ENCODE measurements around the gene KCNQ1. TPM values are rescaled to one million over a fixed set of nuclear protein-coding genes. Genes with fewer than 3 reads are reported as not detected.

KCNQ1 gene
- total RNA-seq, 1 experiment from 2014 or later, result 9.2 TPM

GRCh38 chr11:2554338-2555207 lies 109.8 kb downstream of the KCNQ1 start:
- CTCF ChIA-PET, result no interaction called here
- Mint-ChIP-seq H3K4me1 (ENCODE audit: low read depth, unreplicated experiment) (no peaks in the 10 kb centered on the region), H3K27ac (ENCODE audit: unreplicated experiment) (no peak overlapping the region), H3K9me3 (ENCODE audit: low read depth, unreplicated experiment) (no peaks in the 10 kb centered on the region), H3K4me3 (ENCODE audit: low read depth, unreplicated experiment) (no peak overlapping the region), H3K27me3 (ENCODE audit: unreplicated experiment) (no peaks in the 10 kb centered on the region), H3K36me3 (ENCODE audit: insufficient read depth, unreplicated experiment) (no peaks in the 10 kb centered on the region)
- no peak for TF ChIP-seq CTCF (IDR thresholded peaks at IDR 0.05; ENCODE audit: unreplicated experiment)
- intact Hi-C loops (cut with micrococcal nuclease; ENCODE audit: unreplicated experiment), result no loop called here
- BruUV-seq (replicated peaks), result no TSS peak
- DNase-seq, result no peak

GRCh38 chr11:2555336-2555735 lies 110.5 kb downstream of the KCNQ1 start:
- Mint-ChIP-seq H3K36me3 (ENCODE audit: insufficient read depth, unreplicated experiment) (no peaks in the 10 kb centered on the region), H3K9me3 (ENCODE audit: low read depth, unreplicated experiment) (no peaks in the 10 kb centered on the region), H3K27ac (ENCODE audit: unreplicated experiment) (no peak overlapping the region), H3K4me1 (ENCODE audit: low read depth, unreplicated experiment) (no peaks in the 10 kb centered on the region), H3K4me3 (ENCODE audit: low read depth, unreplicated experiment) (no peak overlapping the region), H3K27me3 (ENCODE audit: unreplicated experiment) (no peaks in the 10 kb centered on the region)
- no peak for TF ChIP-seq CTCF (IDR thresholded peaks at IDR 0.05; ENCODE audit: unreplicated experiment)
- BruUV-seq (replicated peaks), result no TSS peak
- intact Hi-C loops (cut with micrococcal nuclease; ENCODE audit: unreplicated experiment), result no loop called here
- CTCF ChIA-PET, result no interaction called here
- no peak for DNase-seq

GRCh38 chr11:2555891-2556290 lies 111.1 kb downstream of the KCNQ1 start:
- no peaks in the 10 kb centered on the region for H3K27me3 Mint-ChIP-seq (ENCODE audit: unreplicated experiment)
- no peak for TF ChIP-seq CTCF (IDR thresholded peaks at IDR 0.05; ENCODE audit: unreplicated experiment)
- BruUV-seq (replicated peaks), result no TSS peak

GRCh38 chr11:2557381-2557780 lies 112.6 kb downstream of the KCNQ1 start:
- no peak for DNase-seq
- intact Hi-C loops (cut with micrococcal nuclease; ENCODE audit: unreplicated experiment), result no loop called here
- H3K9me3 Mint-ChIP-seq (ENCODE audit: low read depth, unreplicated experiment), result no peaks in the 10 kb centered on the region
- BruUV-seq (replicated peaks), result no TSS peak
- CTCF ChIA-PET, result no interaction called here
- no peaks in the 10 kb centered on the region for H3K4me1 Mint-ChIP-seq (ENCODE audit: low read depth, unreplicated experiment)
- no peaks in the 10 kb centered on the region for H3K36me3 Mint-ChIP-seq (ENCODE audit: insufficient read depth, unreplicated experiment)
- H3K4me3 Mint-ChIP-seq (ENCODE audit: low read depth, unreplicated experiment), result no peak overlapping the region
- no peak for TF ChIP-seq CTCF (IDR thresholded peaks at IDR 0.05; ENCODE audit: unreplicated experiment)
- H3K27ac Mint-ChIP-seq (ENCODE audit: unreplicated experiment), result no peak overlapping the region
- no peaks in the 10 kb centered on the region for H3K27me3 Mint-ChIP-seq (ENCODE audit: unreplicated experiment)

More at GRCh38 chr11:2555891-2556290, 111.1 kb downstream of the KCNQ1 start:
- Mint-ChIP-seq H3K4me3 (ENCODE audit: low read depth, unreplicated experiment) (no peak overlapping the region), H3K4me1 (ENCODE audit: low read depth, unreplicated experiment) (no peaks in the 10 kb centered on the region), H3K9me3 (ENCODE audit: low read depth, unreplicated experiment) (no peaks in the 10 kb centered on the region), H3K36me3 (ENCODE audit: insufficient read depth, unreplicated experiment) (no peaks in the 10 kb centered on the region), H3K27ac (ENCODE audit: unreplicated experiment) (no peak overlapping the region)
- intact Hi-C loops (cut with micrococcal nuclease; ENCODE audit: unreplicated experiment), result no loop called here
- CTCF ChIA-PET, result no interaction called here
- DNase-seq, result no peak

All from Calu3 (cell line).